ENCODE results near the gene CBLB.

CBLB gene

DNA sequence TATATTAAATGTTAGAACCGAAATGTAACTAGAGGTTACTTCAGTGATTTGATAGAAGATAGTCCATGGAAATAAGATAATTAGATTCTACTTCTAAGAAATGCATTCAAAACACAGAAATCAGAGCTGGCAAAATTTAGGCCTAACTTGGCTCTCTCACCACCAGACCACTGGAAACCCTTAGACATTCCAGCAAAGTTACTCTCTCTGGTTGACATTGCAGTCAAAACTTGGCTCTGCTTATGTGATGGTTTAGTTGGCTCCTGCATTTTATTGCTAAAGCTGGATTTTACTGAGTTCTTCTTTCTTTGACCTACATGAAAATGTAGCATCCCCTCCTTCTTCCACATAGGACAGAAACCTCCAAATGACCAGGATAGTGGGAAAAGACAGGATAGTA, 35.4 kb upstream of the CBLB start:
- Histone ChIP-seq H3K36me3 (ENCODE audit: control insufficient read depth, insufficient read depth, low read length) (no peaks in the 10 kb centered on the region), H3K4me3 (ENCODE audit: low read length) (no peak overlapping the region), H3K4me1 (ENCODE audit: control insufficient read depth, insufficient read depth, low read length) (no peaks in the 10 kb centered on the region), H3K9me3 (ENCODE audit: control insufficient read depth, insufficient read depth, low read length) (no peaks in the 10 kb centered on the region), H3K27ac (ENCODE audit: low read length) (no peak overlapping the region), H3K27me3 (ENCODE audit: control insufficient read depth, insufficient read depth, low read length) (no peaks in the 10 kb centered on the region)
- no peak for DNase-seq (ENCODE audit: low read depth, low spot score)
- WGBS (ENCODE audit: insufficient coverage, insufficient read length), result no CpG with 5 or more reads among the region's 1 CpG

DNA sequence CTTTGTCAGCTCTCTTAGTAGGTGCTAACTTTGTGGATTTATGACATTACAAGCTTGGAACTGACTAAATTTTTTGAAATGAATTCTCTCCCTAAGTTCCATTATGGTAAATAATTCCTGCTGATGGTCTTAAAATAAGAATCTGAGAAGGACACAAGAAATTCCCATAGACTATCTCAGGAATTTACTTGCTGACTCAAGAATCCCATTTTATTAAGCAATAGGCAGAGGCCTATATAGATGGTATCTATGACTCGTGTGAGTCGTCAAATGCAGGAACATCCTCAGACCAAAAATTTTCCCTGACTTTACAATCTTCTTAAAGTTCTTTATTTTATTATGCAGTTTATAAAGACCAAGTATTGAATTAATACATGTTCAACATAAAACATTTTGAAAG, 30.7 kb upstream of the CBLB start:
- no peaks in the 10 kb centered on the region for H3K4me1 ChIP-seq (ENCODE audit: control insufficient read depth, insufficient read depth, low read length)
- no peak overlapping the region for H3K27ac ChIP-seq (ENCODE audit: low read length)
- WGBS (ENCODE audit: insufficient coverage, insufficient read length), result no CpG with 5 or more reads among the region's 2 CpGs
- no peaks in the 10 kb centered on the region for H3K27me3 ChIP-seq (ENCODE audit: control insufficient read depth, insufficient read depth, low read length)
- no peaks in the 10 kb centered on the region for H3K36me3 ChIP-seq (ENCODE audit: control insufficient read depth, insufficient read depth, low read length)
- no peaks in the 10 kb centered on the region for H3K9me3 ChIP-seq (ENCODE audit: control insufficient read depth, insufficient read depth, low read length)
- DNase-seq (ENCODE audit: low read depth, low spot score), result no peak
- H3K4me3 ChIP-seq (ENCODE audit: low read length), result no peak overlapping the region

DNA sequence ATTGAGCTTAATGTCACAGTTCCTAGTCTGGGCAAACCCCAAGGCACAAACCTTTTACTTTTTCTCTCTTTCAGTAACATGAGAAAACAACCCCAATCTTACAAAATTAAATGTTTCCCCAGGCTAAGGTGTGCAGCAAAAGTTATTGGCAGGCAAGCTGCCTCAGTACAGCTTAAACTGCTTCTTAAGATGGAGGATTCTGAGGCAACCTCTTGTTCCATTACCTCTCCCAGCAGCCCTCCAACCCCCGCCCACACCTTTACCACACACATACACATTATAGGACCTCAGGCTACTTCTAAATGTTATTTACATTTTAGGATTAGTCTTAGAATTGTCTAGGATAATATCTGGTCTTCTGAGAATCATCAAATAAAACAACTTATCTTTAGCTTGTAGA, 22.3 kb upstream of the CBLB start:
- H3K27me3 ChIP-seq (ENCODE audit: control insufficient read depth, insufficient read depth, low read length), result no peaks in the 10 kb centered on the region
- no peak for DNase-seq (ENCODE audit: low read depth, low spot score)
- H3K9me3 ChIP-seq (ENCODE audit: control insufficient read depth, insufficient read depth, low read length), result no peaks in the 10 kb centered on the region
- no peak overlapping the region for H3K4me3 ChIP-seq (ENCODE audit: low read length)
- no peak overlapping the region for H3K27ac ChIP-seq (ENCODE audit: low read length)
- no peaks in the 10 kb centered on the region for H3K4me1 ChIP-seq (ENCODE audit: control insufficient read depth, insufficient read depth, low read length)
- WGBS (ENCODE audit: insufficient coverage, insufficient read length), result no CpG with 5 or more reads among the region's 1 CpG
- no peaks in the 10 kb centered on the region for H3K36me3 ChIP-seq (ENCODE audit: control insufficient read depth, insufficient read depth, low read length)

DNA sequence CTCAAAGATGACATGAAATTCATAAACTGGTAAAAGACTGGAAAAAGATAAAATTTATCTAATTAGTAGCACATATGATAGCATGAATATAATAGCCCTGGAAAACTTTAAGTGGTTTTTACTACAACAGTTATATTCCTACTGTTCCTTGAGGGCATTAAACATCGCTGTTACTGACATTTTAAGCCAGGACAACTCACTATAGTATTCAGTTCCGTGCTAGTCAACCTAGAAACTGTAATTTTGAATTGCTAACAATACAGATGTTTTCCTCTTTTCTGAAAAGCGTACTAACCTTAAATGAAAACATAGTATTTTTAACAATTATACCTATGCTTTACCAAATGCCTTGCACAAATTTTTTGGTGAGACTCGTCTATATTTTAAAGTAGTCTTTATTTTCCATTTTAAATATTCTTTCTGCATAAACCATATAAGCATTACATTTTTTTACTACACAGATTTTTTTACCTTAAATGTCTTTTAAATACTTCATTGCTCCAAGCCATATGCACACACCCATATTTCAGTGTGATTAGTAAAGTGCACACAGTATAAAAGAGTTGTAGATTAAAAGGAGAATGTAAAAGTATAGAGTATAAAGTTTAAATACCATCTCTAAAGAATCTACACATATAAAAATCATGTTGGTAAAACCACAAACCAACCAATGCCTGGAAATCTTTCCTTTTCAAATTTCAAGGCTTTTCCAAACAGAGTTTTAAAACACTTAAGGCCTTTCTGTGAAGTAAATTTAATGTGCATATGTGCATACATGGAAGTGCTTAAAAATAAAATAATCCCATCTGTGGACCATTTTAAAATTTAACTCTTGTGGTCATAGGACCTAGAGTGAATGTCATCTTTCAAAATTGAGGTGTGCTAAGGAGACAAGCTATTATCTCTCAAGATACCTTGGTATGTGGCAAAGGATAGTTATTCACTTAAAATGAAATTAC, 20.1 kb upstream of the CBLB start:
- no CpG with 5 or more reads among the region's 4 CpGs for WGBS (ENCODE audit: insufficient coverage, insufficient read length)
- Histone ChIP-seq H3K36me3 (ENCODE audit: control insufficient read depth, insufficient read depth, low read length) (no peaks in the 10 kb centered on the region), H3K27me3 (ENCODE audit: control insufficient read depth, insufficient read depth, low read length) (no peaks in the 10 kb centered on the region), H3K4me1 (ENCODE audit: control insufficient read depth, insufficient read depth, low read length) (no peaks in the 10 kb centered on the region), H3K27ac (ENCODE audit: low read length) (no peak overlapping the region), H3K9me3 (ENCODE audit: control insufficient read depth, insufficient read depth, low read length) (no peaks in the 10 kb centered on the region), H3K4me3 (ENCODE audit: low read length) (no peak overlapping the region)
- DNase-seq (ENCODE audit: low read depth, low spot score), result no peak

DNA sequence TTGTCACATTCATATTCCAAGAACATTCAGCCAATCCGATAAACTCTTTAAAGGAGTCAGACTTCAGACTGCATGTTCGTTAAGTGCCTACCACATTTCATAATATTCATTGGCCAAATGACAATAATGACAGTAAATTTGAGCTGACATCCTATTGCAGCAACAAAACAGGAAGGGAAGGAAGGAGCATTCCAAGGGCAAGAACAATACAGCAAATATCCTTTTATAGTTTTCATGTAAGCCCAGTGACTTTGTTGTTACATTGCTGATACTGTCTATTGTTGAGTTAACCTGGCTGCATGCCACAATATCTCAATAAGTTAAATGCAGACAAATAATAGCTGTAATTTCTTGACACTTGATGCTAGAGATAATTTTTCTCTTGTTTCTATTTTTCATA, 16.4 kb upstream of the CBLB start:
- H3K36me3 ChIP-seq (ENCODE audit: control insufficient read depth, insufficient read depth, low read length), result no peaks in the 10 kb centered on the region
- H3K27ac ChIP-seq (ENCODE audit: low read length), result no peak overlapping the region
- no CpG with 5 or more reads among the region's 2 CpGs for WGBS (ENCODE audit: insufficient coverage, insufficient read length)
- no peak overlapping the region for H3K4me3 ChIP-seq (ENCODE audit: low read length)
- no peaks in the 10 kb centered on the region for H3K27me3 ChIP-seq (ENCODE audit: control insufficient read depth, insufficient read depth, low read length)
- no peaks in the 10 kb centered on the region for H3K4me1 ChIP-seq (ENCODE audit: control insufficient read depth, insufficient read depth, low read length)
- H3K9me3 ChIP-seq (ENCODE audit: control insufficient read depth, insufficient read depth, low read length), result no peaks in the 10 kb centered on the region
- DNase-seq (ENCODE audit: low read depth, low spot score), result no peak

DNA sequence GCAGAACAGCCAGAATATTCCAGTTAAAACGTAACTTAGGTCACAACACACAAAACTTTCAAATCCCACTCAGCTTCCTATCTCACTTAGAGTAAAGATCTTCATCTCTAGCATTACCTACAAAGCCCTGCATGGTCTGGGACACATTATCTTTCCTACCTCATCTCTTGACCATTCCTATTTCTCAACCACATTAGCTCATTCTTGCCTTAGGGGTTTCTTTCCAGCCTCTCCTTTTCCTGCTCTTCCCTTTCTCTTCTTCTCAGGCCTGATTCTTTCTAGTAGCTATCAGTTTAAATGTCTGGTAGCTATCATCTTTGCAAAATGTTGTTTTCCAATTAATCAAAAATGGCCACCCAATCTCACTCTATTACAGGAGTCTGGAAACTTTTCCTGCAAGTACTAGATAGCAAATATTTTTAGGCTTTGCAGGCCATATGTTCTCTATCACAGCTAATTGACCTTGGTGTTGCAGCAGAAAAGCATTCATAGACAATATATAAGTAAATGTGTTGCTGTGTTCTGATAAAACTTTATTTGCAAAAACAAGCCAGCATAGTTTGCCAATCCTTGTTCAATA, 15.1 kb upstream of the CBLB start:
- no peak overlapping the region for H3K27ac ChIP-seq (ENCODE audit: low read length)
- H3K27me3 ChIP-seq (ENCODE audit: control insufficient read depth, insufficient read depth, low read length), result no peaks in the 10 kb centered on the region
- H3K4me3 ChIP-seq (ENCODE audit: low read length), result no peak overlapping the region
- no peaks in the 10 kb centered on the region for H3K9me3 ChIP-seq (ENCODE audit: control insufficient read depth, insufficient read depth, low read length)
- H3K4me1 ChIP-seq (ENCODE audit: control insufficient read depth, insufficient read depth, low read length), result no peaks in the 10 kb centered on the region
- DNase-seq (ENCODE audit: low read depth, low spot score), result no peak
- no peaks in the 10 kb centered on the region for H3K36me3 ChIP-seq (ENCODE audit: control insufficient read depth, insufficient read depth, low read length)
- WGBS (ENCODE audit: insufficient coverage, insufficient read length), result 100% methylated on average over 1 of the region's 1 CpG

DNA sequence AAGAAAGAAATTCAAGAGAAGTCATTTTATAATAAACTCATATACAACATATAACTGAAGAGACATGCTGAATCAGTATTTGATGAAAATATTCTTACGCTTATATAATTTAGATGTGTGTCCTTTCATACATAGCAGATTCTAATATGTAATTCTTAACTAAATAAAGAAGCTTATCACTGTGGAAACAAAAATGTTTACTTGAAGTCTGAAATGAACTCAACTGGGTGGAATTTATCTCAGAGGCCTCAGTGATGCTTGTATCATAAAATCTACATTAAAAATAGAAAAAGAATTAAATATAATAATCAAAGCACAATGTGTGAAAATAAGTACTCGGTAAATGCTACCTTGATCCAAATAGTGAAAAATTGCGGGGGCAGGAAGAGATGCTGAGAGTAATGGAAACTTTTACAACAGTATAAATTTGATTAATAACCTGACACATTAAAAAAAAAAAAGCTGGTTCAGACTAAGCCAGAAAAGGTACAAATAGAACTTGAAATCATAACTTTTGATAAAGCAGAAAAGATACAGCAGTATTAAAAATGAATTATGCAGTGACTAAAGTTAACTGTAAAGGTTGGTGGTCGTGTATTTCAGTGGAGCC, 12.0 kb upstream of the CBLB start:
- no peak for DNase-seq (ENCODE audit: low read depth, low spot score)

DNA sequence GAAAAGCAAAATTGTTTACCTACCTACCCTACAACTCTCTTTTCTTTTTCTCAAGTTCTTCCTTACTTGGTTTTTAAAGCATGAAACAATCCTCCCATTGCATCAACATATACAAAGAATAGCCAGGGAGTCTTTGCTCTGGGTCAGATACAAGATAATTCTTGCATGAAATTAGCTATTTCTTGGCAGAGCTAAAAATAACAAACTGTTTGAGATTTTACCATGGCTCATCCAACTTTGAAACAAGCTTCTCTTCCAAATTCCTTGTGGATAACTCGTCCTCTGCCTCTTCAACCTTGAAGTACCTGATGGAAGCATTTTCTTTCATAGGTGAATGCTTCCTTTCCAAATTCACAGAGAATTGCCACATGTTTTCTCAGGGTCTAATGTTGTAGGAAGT, 9.2 kb upstream of the CBLB start:
- H3K4me1 ChIP-seq (ENCODE audit: control insufficient read depth, insufficient read depth, low read length), result no peaks in the 10 kb centered on the region
- no peak overlapping the region for H3K4me3 ChIP-seq (ENCODE audit: low read length)
- H3K36me3 ChIP-seq (ENCODE audit: control insufficient read depth, insufficient read depth, low read length), result no peaks in the 10 kb centered on the region
- no peak overlapping the region for H3K27ac ChIP-seq (ENCODE audit: low read length)
- WGBS (ENCODE audit: insufficient coverage, insufficient read length), result no CpG with 5 or more reads among the region's 1 CpG
- H3K9me3 ChIP-seq (ENCODE audit: control insufficient read depth, insufficient read depth, low read length), result no peaks in the 10 kb centered on the region
- no peak for DNase-seq (ENCODE audit: low read depth, low spot score)
- no peaks in the 10 kb centered on the region for H3K27me3 ChIP-seq (ENCODE audit: control insufficient read depth, insufficient read depth, low read length)

More for the DNA sequence above, 12.0 kb upstream of the CBLB start:
- Histone ChIP-seq H3K4me3 (ENCODE audit: low read length) (no peak overlapping the region), H3K36me3 (ENCODE audit: control insufficient read depth, insufficient read depth, low read length) (no peaks in the 10 kb centered on the region), H3K9me3 (ENCODE audit: control insufficient read depth, insufficient read depth, low read length) (no peaks in the 10 kb centered on the region), H3K27ac (ENCODE audit: low read length) (no peak overlapping the region), H3K27me3 (ENCODE audit: control insufficient read depth, insufficient read depth, low read length) (no peaks in the 10 kb centered on the region), H3K4me1 (ENCODE audit: control insufficient read depth, insufficient read depth, low read length) (no peaks in the 10 kb centered on the region)
- WGBS (ENCODE audit: insufficient coverage, insufficient read length), result no CpG with 5 or more reads among the region's 4 CpGs

DNA sequence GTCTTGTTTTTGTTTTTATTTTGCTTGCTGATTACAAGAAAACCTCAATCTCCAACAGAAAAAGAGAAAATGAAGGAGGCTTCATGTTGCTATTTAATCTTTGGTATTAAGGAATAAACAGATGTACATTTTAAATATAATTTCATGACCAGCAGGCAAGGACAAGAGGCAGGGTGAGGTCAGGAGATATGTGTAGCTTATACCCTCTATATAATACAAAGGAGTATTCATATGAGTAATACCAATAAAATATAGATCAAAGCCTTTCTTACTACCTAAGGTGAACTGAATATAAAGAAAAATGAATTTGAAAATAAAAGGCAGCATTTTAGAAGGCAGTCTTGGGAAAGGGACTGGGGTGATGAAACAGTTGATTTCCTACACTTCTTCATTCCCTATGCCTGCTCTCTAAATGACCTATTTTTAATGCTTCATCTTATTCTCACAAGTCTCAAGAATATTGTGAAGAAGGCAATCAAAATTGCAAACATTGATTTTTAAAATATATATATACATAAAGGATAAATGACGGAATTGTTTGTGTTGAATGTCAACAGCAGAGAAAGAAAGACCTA, 8.6 kb upstream of the CBLB start:
- no CpG with 5 or more reads among the region's 1 CpG for WGBS (ENCODE audit: insufficient coverage, insufficient read length)

DNA sequence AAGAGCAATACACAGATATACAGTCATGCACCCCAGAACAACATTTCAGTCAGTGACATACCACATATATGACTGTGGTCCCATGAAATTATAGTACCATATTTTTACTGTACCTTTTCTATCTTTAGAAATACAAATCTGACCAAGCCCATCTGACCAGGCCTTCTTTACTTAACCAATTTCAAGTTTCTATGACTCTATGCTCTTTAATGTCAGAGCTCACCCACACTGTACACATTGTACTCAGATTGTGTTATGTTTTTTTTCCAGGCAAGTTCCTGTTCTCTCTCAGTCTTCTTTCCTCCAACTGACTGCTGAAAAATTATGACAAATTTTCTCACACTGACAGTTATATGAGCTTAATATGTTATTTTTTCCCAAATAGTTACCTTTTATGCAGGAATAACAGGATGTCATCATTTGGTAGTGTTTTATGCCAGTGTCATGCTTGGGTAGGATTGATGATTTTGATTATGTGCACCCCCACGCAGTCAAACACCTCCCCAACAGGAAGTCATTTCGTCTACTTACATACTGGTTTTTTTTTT, 8.0 kb upstream of the CBLB start:
- Histone ChIP-seq H3K9me3 (ENCODE audit: control insufficient read depth, insufficient read depth, low read length) (no peaks in the 10 kb centered on the region), H3K27ac (ENCODE audit: low read length) (no peak overlapping the region), H3K4me1 (ENCODE audit: control insufficient read depth, insufficient read depth, low read length) (no peaks in the 10 kb centered on the region), H3K4me3 (ENCODE audit: low read length) (no peak overlapping the region), H3K27me3 (ENCODE audit: control insufficient read depth, insufficient read depth, low read length) (no peaks in the 10 kb centered on the region), H3K36me3 (ENCODE audit: control insufficient read depth, insufficient read depth, low read length) (no peaks in the 10 kb centered on the region)
- no CpG with 5 or more reads among the region's 2 CpGs for WGBS (ENCODE audit: insufficient coverage, insufficient read length)
- no peak for DNase-seq (ENCODE audit: low read depth, low spot score)

More for the DNA sequence above, 8.6 kb upstream of the CBLB start:
- no peaks in the 10 kb centered on the region for H3K27me3 ChIP-seq (ENCODE audit: control insufficient read depth, insufficient read depth, low read length)
- H3K4me1 ChIP-seq (ENCODE audit: control insufficient read depth, insufficient read depth, low read length), result no peaks in the 10 kb centered on the region
- no peak for DNase-seq (ENCODE audit: low read depth, low spot score)
- H3K27ac ChIP-seq (ENCODE audit: low read length), result no peak overlapping the region
- H3K4me3 ChIP-seq (ENCODE audit: low read length), result no peak overlapping the region
- H3K36me3 ChIP-seq (ENCODE audit: control insufficient read depth, insufficient read depth, low read length), result no peaks in the 10 kb centered on the region
- no peaks in the 10 kb centered on the region for H3K9me3 ChIP-seq (ENCODE audit: control insufficient read depth, insufficient read depth, low read length)
